HepG2 (cell line): ENCODE results near the gene NSD1. TPM values are rescaled to one million over a fixed set of nuclear protein-coding genes. Genes with fewer than 3 reads are reported as not detected.

Experiments used
- DMAP1 ChIP-seq: IDR thresholded peaks from 2 replicates; pipeline ENCODE4 v1.6.1; 2016
- FUBP1 ChIP-seq: sonication (generic); formaldehyde crosslinking; IDR thresholded peaks from 2 replicates; pipeline ENCODE4 v1.5.1; 2020; ENCODE audit warnings: missing genetic modification reagents, mild to moderate bottlenecking, borderline replicate concordance
- GFI1 ChIP-seq: sonication (generic); formaldehyde crosslinking; IDR thresholded peaks from 2 replicates; pipeline ENCODE4 v1.5.0; 2020; ENCODE audit warnings: missing genetic modification reagents, mild to moderate bottlenecking, borderline replicate concordance
- HHEX ChIP-seq: IDR thresholded peaks from 2 replicates; pipeline ENCODE4 v1.6.1; 2016; ENCODE audit warnings: control low read depth
- KDM2A ChIP-seq: sonication (generic); formaldehyde crosslinking; IDR thresholded peaks from 2 replicates; pipeline ENCODE4 v1.4.0; 2020; ENCODE audit warnings: low read depth, missing genetic modification reagents, borderline replicate concordance
- POGZ ChIP-seq: sonication (generic); formaldehyde crosslinking; IDR thresholded peaks from 2 replicates; pipeline ENCODE4 v1.4.0; 2020; ENCODE audit warnings: mild to moderate bottlenecking, missing genetic modification reagents
- PREB ChIP-seq: sonication (generic); formaldehyde crosslinking; IDR thresholded peaks from 2 replicates; pipeline ENCODE4 v1.4.0; 2020; ENCODE audit warnings: missing genetic modification reagents
- RARG ChIP-seq: sonication (generic); formaldehyde crosslinking; IDR thresholded peaks from 2 replicates; pipeline ENCODE4 v1.4.0; 2020; ENCODE audit warnings: low read depth, mild to moderate bottlenecking, missing genetic modification reagents
- SNAPC4 ChIP-seq: sonication (generic); formaldehyde crosslinking; IDR thresholded peaks from 2 replicates; pipeline ENCODE4 v1.4.0; 2020; ENCODE audit warnings: mild to moderate bottlenecking, missing genetic modification reagents
- TFDP1 ChIP-seq: IDR thresholded peaks from 2 replicates; pipeline ENCODE4 v1.6.1; 2016; ENCODE audit warnings: missing compliant biosample characterization, missing genetic modification reagents, borderline replicate concordance
- TOPORS ChIP-seq: sonication (generic); formaldehyde crosslinking; IDR thresholded peaks from 2 replicates; pipeline ENCODE4 v1.8.0; 2023; ENCODE audit warnings: mild to moderate bottlenecking, missing genetic modification reagents
- ZBTB49 ChIP-seq: sonication (generic); formaldehyde crosslinking; IDR thresholded peaks from 2 replicates; pipeline ENCODE4 v1.4.0; 2020; ENCODE audit warnings: missing genetic modification reagents, borderline replicate concordance
- ZNF564 ChIP-seq: sonication (generic); formaldehyde crosslinking; IDR thresholded peaks from 2 replicates; pipeline ENCODE4 v1.8.1; 2023; ENCODE audit warnings: mild to moderate bottlenecking, missing genetic modification reagents
- ZNF790 ChIP-seq: sonication (generic); formaldehyde crosslinking; IDR thresholded peaks from 2 replicates; pipeline ENCODE4 v1.8.0; 2022; ENCODE audit warnings: missing genetic modification reagents, mild to moderate bottlenecking, borderline replicate concordance
- polyA plus RNA-seq, 8 experiments: library from polyadenylated mRNA; depleted of rRNA in 3 of 8; stranded (reverse) in 7 of 8; unstranded in 1 of 8; fragments of >200 nt; fragmentation: Illumina TruSeq in 4 of 8; extraction: Trizol in 4 of 8; gene quantifications; 2 replicates each; pipeline versions ENCODE4 v1.2.1 to v1.2.3, GENCODE V29; 2011 to 2016; ENCODE audit warnings: low read depth in 4 of 8, missing spikeins in 1 of 8, mixed read lengths in 1 of 8; ENCODE audit not compliant: insufficient read depth in 1 of 8
- total RNA-seq, 5 experiments: library from RNA; depleted of rRNA; stranded (reverse); fragments of >200 nt; fragmentation: Illumina TruSeq; extraction: Trizol; gene quantifications; 2 replicates each; pipeline ENCODE4 v1.2.3, GENCODE V29; 2016; ENCODE audit warnings: low read depth in 1 of 5

Gene NSD1
- total and polyA plus RNA-seq, 2 of the 13 experiments (the other 11 are each of a cell fraction or from before 2014, with no cell fraction given): 0.01 to 0.09 TPM

- TF ChIP-seq SNAPC4 (CRISPR knock-in tag) (no peak), ZNF790 (no peak), ZNF564 (no peak), PREB (CRISPR knock-in tag) (no peak), HHEX (CRISPR knock-in tag) (no peak), FUBP1 (CRISPR knock-in tag) (no peak), TOPORS (CRISPR knock-in tag) (no peak), POGZ (no peak), GFI1 (CRISPR knock-in tag) (no peak), KDM2A (CRISPR knock-in tag) (0 out of 2 replicates have a peak, but pooled peaks have one; percentile 30), RARG (CRISPR knock-in tag) (no peak), ZBTB49 (CRISPR knock-in tag) (no peak), DMAP1 (CRISPR knock-in tag) (no peak), TFDP1 (CRISPR knock-in tag) (no peak)
These were observed 36.3 kb upstream of the NSD1 start (continued) for GRCh38 chr5:177097016-177097985.
